ENCODE data around the gene TECRL.

TECRL gene

DNA sequence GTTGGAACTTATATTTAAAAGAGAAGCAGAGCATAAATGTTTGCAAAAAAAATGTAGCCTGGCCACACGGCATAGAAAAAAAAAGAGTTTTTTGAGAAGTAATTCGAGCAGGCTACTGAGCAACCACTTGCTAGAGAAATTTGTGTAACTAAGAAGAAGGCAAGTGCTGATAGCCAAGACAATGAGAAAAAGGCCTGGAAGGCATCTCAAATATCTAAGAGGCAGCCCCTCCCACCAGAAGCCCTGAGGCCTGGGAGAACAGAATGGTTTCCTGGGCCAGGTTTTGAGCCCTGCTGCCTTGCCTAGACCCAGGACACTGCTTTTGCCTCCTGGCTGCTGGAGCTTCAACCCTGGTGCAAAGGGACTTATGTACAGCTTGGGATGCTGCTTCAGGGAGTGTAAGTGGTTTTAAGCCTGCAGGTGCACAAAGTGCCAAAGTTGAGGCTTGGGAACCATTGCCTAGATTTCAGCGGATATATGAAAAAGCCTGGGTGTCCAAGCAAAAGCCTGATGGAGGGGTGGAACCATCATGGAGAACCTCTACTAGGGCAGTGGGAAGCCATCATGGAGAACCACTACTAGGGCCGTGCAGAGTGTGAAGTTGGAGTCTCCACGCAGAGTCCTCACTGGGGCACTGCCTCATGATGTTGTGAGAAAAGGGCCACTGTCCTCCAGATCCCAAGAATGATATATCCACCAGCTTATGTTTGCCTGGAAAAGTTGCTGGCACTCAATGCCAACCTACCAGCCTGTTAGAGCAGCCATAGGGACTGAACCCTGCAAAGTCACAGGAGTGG is 9.7 kb downstream of the TECRL start:
- H3K4me3 ChIP-seq (ENCODE audit: low read depth, low read length), result no peak overlapping the region
- TF ChIP-seq, protein P1, sequence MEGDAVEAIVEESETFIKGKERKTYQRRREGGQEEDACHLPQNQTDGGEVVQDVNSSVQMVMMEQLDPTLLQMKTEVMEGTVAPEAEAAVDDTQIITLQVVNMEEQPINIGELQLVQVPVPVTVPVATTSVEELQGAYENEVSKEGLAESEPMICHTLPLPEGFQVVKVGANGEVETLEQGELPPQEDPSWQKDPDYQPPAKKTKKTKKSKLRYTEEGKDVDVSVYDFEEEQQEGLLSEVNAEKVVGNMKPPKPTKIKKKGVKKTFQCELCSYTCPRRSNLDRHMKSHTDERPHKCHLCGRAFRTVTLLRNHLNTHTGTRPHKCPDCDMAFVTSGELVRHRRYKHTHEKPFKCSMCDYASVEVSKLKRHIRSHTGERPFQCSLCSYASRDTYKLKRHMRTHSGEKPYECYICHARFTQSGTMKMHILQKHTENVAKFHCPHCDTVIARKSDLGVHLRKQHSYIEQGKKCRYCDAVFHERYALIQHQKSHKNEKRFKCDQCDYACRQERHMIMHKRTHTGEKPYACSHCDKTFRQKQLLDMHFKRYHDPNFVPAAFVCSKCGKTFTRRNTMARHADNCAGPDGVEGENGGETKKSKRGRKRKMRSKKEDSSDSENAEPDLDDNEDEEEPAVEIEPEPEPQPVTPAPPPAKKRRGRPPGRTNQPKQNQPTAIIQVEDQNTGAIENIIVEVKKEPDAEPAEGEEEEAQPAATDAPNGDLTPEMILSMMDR (IDR thresholded peaks at IDR 0.05; ENCODE audit: low read depth, low read length, missing control alignments), result no peak
- DNase-seq (ENCODE audit: low read depth), result no peak

DNA sequence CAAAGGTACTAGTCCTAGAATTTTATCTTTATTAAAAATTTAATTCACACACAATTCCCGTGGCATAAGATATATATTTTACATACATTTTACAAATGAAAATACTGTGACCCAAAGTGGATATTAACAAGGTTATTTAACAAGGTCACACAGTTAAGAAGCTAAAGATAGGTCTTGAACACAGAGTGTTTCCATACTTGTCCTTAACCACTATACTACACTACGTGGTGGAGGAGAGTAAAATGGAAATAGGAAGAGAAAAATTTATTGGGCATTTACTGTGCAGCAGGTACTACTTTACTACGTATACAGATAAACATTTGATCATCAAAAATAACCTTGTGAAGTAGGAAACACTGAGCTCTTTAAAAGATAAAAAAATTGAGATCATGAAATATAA is 14.8 kb downstream of the TECRL start:
- no peak overlapping the region for H3K4me3 ChIP-seq (ENCODE audit: low read depth, low read length)
- TF ChIP-seq, protein P1 (IDR thresholded peaks at IDR 0.05; ENCODE audit: low read depth, low read length, missing control alignments), result no peak

DNA sequence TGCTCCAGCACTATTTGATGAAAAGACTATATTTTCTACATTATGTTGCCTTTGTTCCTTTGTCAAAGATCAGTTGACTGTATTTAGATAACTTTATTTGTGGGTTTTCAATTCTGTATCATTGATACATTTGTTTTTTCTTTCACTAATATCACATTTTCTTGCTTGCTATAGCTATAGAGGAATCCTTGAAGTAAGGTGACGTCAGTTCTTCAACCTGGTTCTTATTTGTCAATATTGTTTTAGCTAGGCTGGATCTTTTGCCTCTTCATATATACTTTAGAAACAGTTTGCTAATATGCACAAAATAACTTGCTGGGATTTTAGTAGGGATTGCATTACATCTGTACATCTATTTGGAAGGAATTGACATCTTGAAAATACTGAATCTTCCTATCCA is 21.0 kb downstream of the TECRL start:
- DNase-seq (ENCODE audit: low read depth), result no peak
- TF ChIP-seq, protein P1 (IDR thresholded peaks at IDR 0.05; ENCODE audit: low read depth, low read length, missing control alignments), result no peak
- H3K4me3 ChIP-seq (ENCODE audit: low read depth, low read length), result no peak overlapping the region

More for the DNA sequence above, 14.8 kb downstream of the TECRL start:
- no peak for DNase-seq (ENCODE audit: low read depth)

DNA sequence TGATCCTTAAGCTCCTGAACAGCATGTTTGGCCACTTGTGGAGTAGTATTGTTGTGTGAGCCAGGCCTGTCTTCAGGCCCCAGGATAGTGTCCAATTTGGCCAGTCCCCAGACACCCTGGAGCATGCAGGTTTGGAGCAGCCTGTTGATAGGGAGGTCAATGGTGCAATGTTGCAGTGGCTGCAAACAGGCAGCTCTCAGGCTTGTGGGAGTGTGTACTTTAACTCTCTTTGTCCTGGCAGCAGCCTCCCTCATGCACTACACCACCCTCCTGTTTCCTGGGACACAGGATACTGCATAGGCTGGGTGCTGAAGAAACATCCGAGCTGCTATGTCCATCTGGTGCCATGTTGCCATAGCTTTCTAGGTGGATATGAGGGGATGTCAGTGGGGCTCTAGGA is 24.0 kb downstream of the TECRL start:
- no peak overlapping the region for H3K4me3 ChIP-seq (ENCODE audit: low read depth, low read length)
- TF ChIP-seq, protein P1 (IDR thresholded peaks at IDR 0.05; ENCODE audit: low read depth, low read length, missing control alignments), result no peak
- no peak for DNase-seq (ENCODE audit: low read depth)

DNA sequence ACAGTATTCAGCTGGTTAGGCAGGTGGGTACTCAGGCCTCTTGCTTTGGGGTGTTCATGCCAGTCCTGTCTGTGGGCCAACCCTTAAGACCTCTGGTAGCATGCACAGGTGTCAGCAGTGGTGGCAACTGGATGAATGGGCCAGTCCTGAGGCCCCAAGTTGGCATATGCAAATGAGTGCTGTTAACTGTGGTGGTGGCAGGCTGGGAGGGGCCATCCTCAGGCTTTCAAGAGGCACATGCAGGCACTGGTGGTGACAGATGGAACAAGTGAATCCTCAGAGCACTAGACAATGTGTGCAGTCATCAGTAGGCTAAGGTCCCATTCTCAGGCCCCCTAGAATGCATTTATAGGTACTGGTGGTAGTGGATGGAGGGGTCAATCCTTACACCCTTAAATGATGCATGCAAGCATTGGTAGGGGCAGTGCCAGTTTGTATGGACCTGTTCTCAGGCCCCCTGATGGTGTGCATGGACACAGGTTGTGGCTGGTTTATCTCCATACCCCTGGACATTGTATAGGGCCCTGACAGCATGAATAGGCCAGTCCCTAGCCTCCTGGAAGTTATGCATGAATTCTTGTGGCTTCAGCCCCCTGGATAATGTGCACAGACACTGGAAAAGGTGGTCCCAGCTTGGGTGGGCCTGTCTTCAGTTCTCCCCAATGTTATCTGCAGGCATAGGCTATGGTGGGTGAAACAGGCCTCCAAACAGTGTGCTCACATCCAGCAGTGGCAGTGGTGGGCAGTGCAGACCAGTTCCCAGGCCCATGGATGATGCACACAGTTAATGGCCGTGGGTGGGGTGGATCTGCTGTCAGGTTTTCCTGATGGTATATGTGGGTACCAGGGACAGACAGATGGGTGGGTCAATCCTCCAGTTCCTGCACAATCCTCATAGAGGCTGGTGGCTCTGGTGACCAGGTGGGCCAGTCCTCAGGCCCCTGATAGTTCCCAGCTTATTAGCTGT is 24.7 kb downstream of the TECRL start:
- H3K4me3 ChIP-seq (ENCODE audit: low read depth, low read length), result no peak overlapping the region
- no peak for DNase-seq (ENCODE audit: low read depth)
- TF ChIP-seq, protein P1 (IDR thresholded peaks at IDR 0.05; ENCODE audit: low read depth, low read length, missing control alignments), result no peak

DNA sequence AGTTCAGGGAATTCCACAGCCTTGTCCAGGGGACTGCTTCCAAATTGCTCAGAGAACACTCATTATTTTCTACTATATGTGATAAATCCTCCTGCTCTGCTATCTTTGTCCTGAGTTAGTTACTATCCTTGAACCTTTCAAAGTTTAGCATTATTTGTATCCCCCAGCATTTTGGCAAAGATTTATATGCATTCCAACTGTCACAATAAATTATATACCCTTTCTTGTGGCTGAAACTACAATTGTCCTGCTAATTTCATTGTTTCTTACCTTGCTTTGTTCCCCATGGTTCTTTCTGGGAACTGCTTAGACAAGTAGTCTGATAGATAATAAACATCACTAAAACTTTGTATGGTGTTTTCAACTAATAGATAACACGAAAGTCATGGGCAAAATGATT is 40.5 kb downstream of the TECRL start:
- TF ChIP-seq, protein P1 (IDR thresholded peaks at IDR 0.05; ENCODE audit: low read depth, low read length, missing control alignments), result no peak
- H3K4me3 ChIP-seq (ENCODE audit: low read depth, low read length), result no peak overlapping the region
- DNase-seq (ENCODE audit: low read depth), result no peak
